Pulmonary artery endothelial cell (primary cell): ENCODE measurements around the gene RAB44. TPM values are rescaled to one million over a fixed set of nuclear protein-coding genes. Genes with fewer than 3 reads are reported as not detected.

ENCODE experiments used
- DNase-seq: peaks from one replicate; pipeline ENCODE4 v3.0.0-alpha.2; 2011; ENCODE audit warnings: low read depth, low spot score
- total RNA-seq: library from RNA; depleted of rRNA; stranded (reverse); fragments of >200 nt; gene quantifications from 2 replicates; pipeline ENCODE4 v1.2.3, GENCODE V29; 2014

The RAB44 gene
- total RNA-seq, 1 donor from 2014 or later = not detected

DNA sequence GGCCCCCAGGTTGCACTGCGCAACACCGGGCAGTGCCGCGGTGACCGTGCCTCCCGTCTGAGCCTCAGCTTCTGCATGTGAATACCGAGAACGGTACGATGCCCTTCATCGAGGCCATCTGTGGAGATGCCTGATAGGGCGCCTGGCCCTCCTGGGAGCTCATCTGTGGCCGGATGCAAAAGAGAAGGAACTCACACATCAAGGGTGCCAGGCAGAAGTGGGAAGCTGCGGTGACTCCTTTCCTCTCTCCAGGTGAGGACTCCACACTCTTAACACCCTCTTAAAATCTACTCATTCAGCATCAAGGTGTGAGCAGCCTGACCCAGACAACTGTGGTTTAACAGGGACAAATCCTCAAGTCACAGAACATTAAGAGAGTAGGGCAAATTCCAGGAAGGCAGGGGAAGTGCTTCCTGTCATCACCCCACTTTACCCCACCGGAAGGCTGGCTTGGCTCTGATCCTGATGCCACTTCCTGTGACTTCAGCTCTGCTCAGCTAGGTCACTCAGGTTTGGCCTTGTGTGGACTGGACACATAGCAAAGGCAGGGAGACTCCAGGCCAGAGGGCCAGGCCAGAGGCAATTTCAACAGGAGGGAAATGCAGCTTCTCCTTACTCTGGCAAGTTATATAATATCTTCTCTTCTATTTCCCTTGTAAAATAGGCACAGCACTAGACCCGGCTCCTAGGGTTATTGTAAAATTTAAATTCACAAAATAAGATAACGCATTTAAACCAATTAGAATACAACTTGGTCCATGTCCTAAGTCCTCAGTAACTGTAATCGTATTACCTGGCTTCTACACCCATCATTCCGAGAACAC is 72.3 kb downstream of the RAB44 start:
- DNase-seq = no peak

GRCh38 chr6:36771145-36771544 is 73.5 kb downstream of the RAB44 start:
- no peak for DNase-seq

GRCh38 chr6:36772397-36772796 is 74.8 kb downstream of the RAB44 start:
- no peak for DNase-seq

- DNase-seq = no peak
These were observed 76.7 kb downstream of the RAB44 start for GRCh38 chr6:36774331-36774730.

GRCh38 chr6:36776167-36776566 is 78.5 kb downstream of the RAB44 start:
- DNase-seq = no peak

- no peak for DNase-seq
These were observed 80.2 kb downstream of the RAB44 start for GRCh38 chr6:36777801-36778200.

GRCh38 chr6:36779227-36779626 is 81.6 kb downstream of the RAB44 start:
- no peak for DNase-seq

- DNase-seq = no peak
These were observed 83.0 kb downstream of the RAB44 start for GRCh38 chr6:36780442-36781177.

GRCh38 chr6:36781669-36782068 is 84.0 kb downstream of the RAB44 start:
- no peak for DNase-seq

Other genes with a start within 250 kb of the RAB44 start
- gene STK38, start 150.3 kb upstream of the RAB44 start, total RNA-seq = 10.3 and 17.6 TPM in 2 replicates
- 415 and 719 TPM in 2 replicates for gene SRSF3, start 103.5 kb upstream of the RAB44 start, total RNA-seq
- 133 and 135 TPM in 2 replicates for gene CDKN1A, start 19.1 kb upstream of the RAB44 start, total RNA-seq
- gene CPNE5, start 141.6 kb downstream of the RAB44 start, total RNA-seq = 6.9 and 7.5 TPM in 2 replicates
- gene PPIL1, start 177.0 kb downstream of the RAB44 start, total RNA-seq = 35.1 and 44.8 TPM in 2 replicates
- gene C6orf89, start 188.1 kb downstream of the RAB44 start, total RNA-seq = 26.2 and 32.5 TPM in 2 replicates